H9 (cell line): Measurements from ENCODE around the gene LRTM2. TPM values are rescaled to one million over a fixed set of nuclear protein-coding genes. Genes with fewer than 3 reads are reported as not detected.

Experiments
- DNase-seq: peaks from one replicate; pipeline ENCODE4 v3.0.0-alpha.2; 2017
- H2AFZ ChIP-seq: one replicate; pipeline ENCODE4 v1.6.1; 2013; ENCODE audit warnings: mild to moderate bottlenecking, low read length, control low read depth, moderate library complexity
- H2AK5ac ChIP-seq: 2 replicates; pipeline ENCODE4 v1.6.1; 2013; ENCODE audit warnings: low read length, control low read depth, mixed read lengths; ENCODE audit not compliant: insufficient read length
- H2BK120ac ChIP-seq: one replicate; pipeline ENCODE4 v1.6.1; 2013; ENCODE audit warnings: low read depth, mild to moderate bottlenecking, low read length, control low read depth, inconsistent platforms; ENCODE audit not compliant: poor library complexity, severe bottlenecking
- H2BK12ac ChIP-seq: 2 replicates; pipeline ENCODE4 v1.6.1; 2013; ENCODE audit warnings: low read length, control low read depth, mixed read lengths, low read depth; ENCODE audit not compliant: insufficient read length
- H2BK15ac ChIP-seq: 2 replicates; pipeline ENCODE4 v1.6.1; 2013; ENCODE audit warnings: low read depth, low read length, control low read depth
- H2BK20ac ChIP-seq: one replicate; pipeline ENCODE4 v1.6.1; 2013; ENCODE audit warnings: low read depth, mild to moderate bottlenecking, low read length, control low read depth, inconsistent platforms; ENCODE audit not compliant: poor library complexity, severe bottlenecking
- H2BK5ac ChIP-seq: 2 replicates; pipeline ENCODE4 v1.6.1; 2013; ENCODE audit warnings: low read length, control low read depth, mixed read lengths; ENCODE audit not compliant: insufficient read length
- H3K14ac ChIP-seq: 2 replicates; pipeline ENCODE4 v1.6.1; 2013; ENCODE audit warnings: low read length, control low read depth; ENCODE audit not compliant: insufficient read depth
- H3K18ac ChIP-seq: 2 replicates; pipeline ENCODE4 v1.6.1; 2013; ENCODE audit warnings: low read depth, mild to moderate bottlenecking, mixed read lengths, low read length, control low read depth; ENCODE audit not compliant: insufficient read length
- H3K23ac ChIP-seq: 2 replicates; pipeline ENCODE4 v1.6.1; 2013; ENCODE audit warnings: low read length, control low read depth, mixed read lengths, low read depth; ENCODE audit not compliant: insufficient read length
- H3K23me2 ChIP-seq: 2 replicates; pipeline ENCODE4 v1.6.1; 2013; ENCODE audit warnings: low read depth, mild to moderate bottlenecking, mixed read lengths, low read length, control low read depth; ENCODE audit not compliant: insufficient read length, poor library complexity, severe bottlenecking
- H3K27ac ChIP-seq: 2 replicates; pipeline ENCODE4 v1.5.1; 2013; ENCODE audit warnings: low read length, control low read depth, mixed read lengths, low read depth; ENCODE audit not compliant: insufficient read length
- H3K27me3 ChIP-seq: 2 replicates; pipeline ENCODE4 v1.6.1; 2013; ENCODE audit warnings: low read length, control low read depth, inconsistent platforms; ENCODE audit not compliant: insufficient read depth
- H3K4ac ChIP-seq: 2 replicates; pipeline ENCODE4 v1.6.1; 2013; ENCODE audit warnings: low read depth, mild to moderate bottlenecking, control low read depth, inconsistent platforms, low read length, moderate library complexity
- H3K4me1 ChIP-seq: 2 replicates; pipeline ENCODE4 v1.6.1; 2013; ENCODE audit warnings: low read length, control low read depth, inconsistent platforms; ENCODE audit not compliant: insufficient read depth
- H3K4me2 ChIP-seq: 2 replicates; pipeline ENCODE4 v1.6.1; 2013; ENCODE audit warnings: low read length, control low read depth, mixed read lengths; ENCODE audit not compliant: insufficient read length, insufficient read depth
- H3K56ac ChIP-seq: 2 replicates; pipeline ENCODE4 v1.6.1; 2013; ENCODE audit warnings: low read depth, mild to moderate bottlenecking, mixed read lengths, low read length, control low read depth; ENCODE audit not compliant: insufficient read length
- H3K79me1 ChIP-seq: 2 replicates; pipeline ENCODE4 v1.6.1; 2013; ENCODE audit warnings: low read depth, mild to moderate bottlenecking, moderate library complexity, low read length, control low read depth, inconsistent platforms; ENCODE audit not compliant: insufficient read depth, poor library complexity, severe bottlenecking
- H3K79me2 ChIP-seq: 2 replicates; pipeline ENCODE4 v1.6.1; 2013; ENCODE audit warnings: low read length, control low read depth, inconsistent platforms; ENCODE audit not compliant: insufficient read depth
- H3K9ac ChIP-seq: 2 replicates; pipeline ENCODE4 v1.6.1; 2013; ENCODE audit warnings: low read length, control low read depth, mixed read lengths; ENCODE audit not compliant: insufficient read length; ENCODE audit errors: extremely low read depth
- H3K9me3 ChIP-seq: one replicate; pipeline ENCODE4 v1.6.1; 2013; ENCODE audit warnings: low read depth, low read length, inconsistent platforms; ENCODE audit not compliant: control insufficient read depth
- H3T11ph ChIP-seq: one replicate; pipeline ENCODE4 v1.6.1; 2013; ENCODE audit warnings: mild to moderate bottlenecking, low read length, control low read depth, inconsistent platforms
- H4K20me1 ChIP-seq: one replicate; pipeline ENCODE4 v1.6.1; 2013; ENCODE audit not compliant: control insufficient read depth, insufficient read length, insufficient read depth
- H4K5ac ChIP-seq: 2 replicates; pipeline ENCODE4 v1.6.1; 2013; ENCODE audit warnings: low read depth, mild to moderate bottlenecking, mixed read lengths, low read length, control low read depth; ENCODE audit not compliant: insufficient read length
- H4K8ac ChIP-seq: replicated peaks from 2 replicates; pipeline ENCODE4 v1.6.1; 2013; ENCODE audit warnings: low read length, control low read depth, mixed read lengths, low read depth; ENCODE audit not compliant: insufficient read length
- H4K91ac ChIP-seq: 2 replicates; pipeline ENCODE4 v1.6.1; 2013; ENCODE audit warnings: low read depth, mild to moderate bottlenecking, moderate library complexity, mixed read lengths, low read length, control low read depth; ENCODE audit not compliant: insufficient read length
- H3K27ac Mint-ChIP-seq, 3 experiments: 2 replicates in 2 of 3; 3 replicates in 1 of 3; pipeline ENCODE4 v1.8.0; 2020 to 2021; ENCODE audit warnings: mixed read lengths in 3 of 3, mild to moderate bottlenecking in 1 of 3, moderate library complexity in 1 of 3
- H3K27me3 Mint-ChIP-seq: 2 replicates; pipeline ENCODE4 v1.8.0; 2021; ENCODE audit warnings: low read depth, mild to moderate bottlenecking, moderate library complexity, mixed read lengths
- H3K36me3 Mint-ChIP-seq, 3 experiments: 2 replicates in 2 of 3; 3 replicates in 1 of 3; pipeline ENCODE4 v1.8.0; 2020 to 2021; ENCODE audit warnings: low read depth in 3 of 3, mixed read lengths in 3 of 3; ENCODE audit not compliant: insufficient read depth in 1 of 3
- H3K4me1 Mint-ChIP-seq, 2 experiments: 2 replicates each; pipeline ENCODE4 v1.8.0; 2020; ENCODE audit warnings: mixed read lengths in 2 of 2
- H3K4me3 Mint-ChIP-seq, 2 experiments: 2 replicates in 1 of 2; 3 replicates in 1 of 2; pipeline ENCODE4 v1.8.0; 2020 to 2021; ENCODE audit warnings: mild to moderate bottlenecking in 2 of 2, mixed read lengths in 2 of 2, moderate library complexity in 1 of 2
- H3K9me3 Mint-ChIP-seq, 2 experiments: 2 replicates in 1 of 2; 3 replicates in 1 of 2; pipeline ENCODE4 v1.8.0; 2020; ENCODE audit warnings: mild to moderate bottlenecking in 2 of 2, mixed read lengths in 2 of 2, moderate library complexity in 1 of 2
- WGBS: extraction: QIAGEN DNeasy Blood & Tissue Kit; methylation state at CpG from one replicate; pipeline ENCODE4 v1.1.7; 2013; ENCODE audit warnings: missing lambda C conversion rate, low lambda C conversion rate, mixed read lengths; ENCODE audit not compliant: insufficient read length; ENCODE audit errors: extremely low coverage; 5-methylcytosine and 5-hydroxymethylcytosine counted together
- total RNA-seq: library from RNA; stranded (reverse); gene quantifications from 2 replicates; pipeline ENCODE4 v1.2.1, GENCODE V29; 2021
- TF ChIP-seq, protein P1 (sequence below): fragments of 200-600 bp; sonication (generic); conservative IDR thresholded peaks from 3 replicates; pipeline ENCODE4 v1.8.0; 2021; ENCODE audit warnings: antibody characterized with exemption, mild to moderate bottlenecking

LRTM2 gene
- total RNA-seq, 1 experiment from 2014 or later: not detected

DNA sequence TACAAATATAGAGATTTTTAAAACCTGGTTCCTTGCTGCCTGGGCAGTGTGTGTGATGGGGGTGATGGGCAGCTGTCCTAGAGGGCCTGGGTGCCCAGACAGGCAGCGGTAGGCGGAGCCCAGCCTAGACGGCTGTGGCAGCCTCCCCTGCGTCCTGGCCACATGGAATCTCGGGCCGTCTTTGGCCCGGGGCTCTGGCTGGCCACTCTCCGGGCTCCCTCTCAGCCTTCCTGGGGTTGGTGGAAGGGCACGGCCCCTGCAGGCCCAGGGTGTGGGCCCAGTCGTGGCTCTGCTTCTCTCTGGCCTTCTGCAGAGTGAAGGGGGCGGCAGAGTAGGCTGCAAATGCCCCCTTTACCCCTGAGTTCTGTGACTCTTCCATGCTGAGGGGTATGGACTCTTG lies 2.3 kb downstream of the LRTM2 start:
- no peak overlapping the region for H4K5ac ChIP-seq
- H2BK20ac ChIP-seq: no peak overlapping the region
- Mint-ChIP-seq H3K9me3 (no peaks in the 10 kb centered on the region), H3K36me3 (no peaks in the 10 kb centered on the region), H3K4me3 (no peak overlapping the region), H3K27me3 (peaks cover 37% of the 10 kb centered on the region), H3K4me1 (peaks cover 20 to 51% of the 10 kb centered on the region in 2 experiments), H3K27ac (no peak overlapping the region; a peak in 1 of 7 replicates)
- no peak overlapping the region for H3K4me2 ChIP-seq
- no peak overlapping the region for H4K8ac ChIP-seq
- no peak overlapping the region for H2BK120ac ChIP-seq
- no peaks in the 10 kb centered on the region for H3K79me2 ChIP-seq
- H3K9ac ChIP-seq: no peak overlapping the region
- no peak overlapping the region for H4K91ac ChIP-seq
- H4K20me1 ChIP-seq: no peaks in the 10 kb centered on the region
- TF ChIP-seq, protein P1, sequence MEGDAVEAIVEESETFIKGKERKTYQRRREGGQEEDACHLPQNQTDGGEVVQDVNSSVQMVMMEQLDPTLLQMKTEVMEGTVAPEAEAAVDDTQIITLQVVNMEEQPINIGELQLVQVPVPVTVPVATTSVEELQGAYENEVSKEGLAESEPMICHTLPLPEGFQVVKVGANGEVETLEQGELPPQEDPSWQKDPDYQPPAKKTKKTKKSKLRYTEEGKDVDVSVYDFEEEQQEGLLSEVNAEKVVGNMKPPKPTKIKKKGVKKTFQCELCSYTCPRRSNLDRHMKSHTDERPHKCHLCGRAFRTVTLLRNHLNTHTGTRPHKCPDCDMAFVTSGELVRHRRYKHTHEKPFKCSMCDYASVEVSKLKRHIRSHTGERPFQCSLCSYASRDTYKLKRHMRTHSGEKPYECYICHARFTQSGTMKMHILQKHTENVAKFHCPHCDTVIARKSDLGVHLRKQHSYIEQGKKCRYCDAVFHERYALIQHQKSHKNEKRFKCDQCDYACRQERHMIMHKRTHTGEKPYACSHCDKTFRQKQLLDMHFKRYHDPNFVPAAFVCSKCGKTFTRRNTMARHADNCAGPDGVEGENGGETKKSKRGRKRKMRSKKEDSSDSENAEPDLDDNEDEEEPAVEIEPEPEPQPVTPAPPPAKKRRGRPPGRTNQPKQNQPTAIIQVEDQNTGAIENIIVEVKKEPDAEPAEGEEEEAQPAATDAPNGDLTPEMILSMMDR: no peak
- no peak overlapping the region for H2AFZ ChIP-seq
- H3K14ac ChIP-seq: no peak overlapping the region
- WGBS: no CpG with 5 or more reads among the region's 11 CpGs
- H2BK5ac ChIP-seq: no peak overlapping the region
- H3K27me3 ChIP-seq: peaks cover 19% of the 10 kb centered on the region; the same call in 1 of the 2 replicates
- H2BK12ac ChIP-seq: no peak overlapping the region
- H3K4ac ChIP-seq: no peak overlapping the region
- no peaks in the 10 kb centered on the region for H3K4me1 ChIP-seq
- H3T11ph ChIP-seq: no peak overlapping the region
- H2AK5ac ChIP-seq: no peak overlapping the region
- H3K79me1 ChIP-seq: no peaks in the 10 kb centered on the region
- no peak overlapping the region for H2BK15ac ChIP-seq
- no peak for DNase-seq
- H3K23me2 ChIP-seq: no peaks in the 10 kb centered on the region
- H3K56ac ChIP-seq: no peak overlapping the region
- H3K18ac ChIP-seq: no peak overlapping the region
- no peaks in the 10 kb centered on the region for H3K9me3 ChIP-seq
- no peak overlapping the region for H3K23ac ChIP-seq
- H3K27ac ChIP-seq: no peak overlapping the region
